DMS 273 treated with DMSO at 0.1 percent for 48 hours (cell line): ENCODE results near the gene TMEM243.
"Not testable (repeated sequence)": the region's sequence is repeated elsewhere in the genome, so short reads cannot be mapped to it uniquely, and the experiment has no call there.

ENCODE experiments used
- DNase-seq: peaks from one replicate; lab custom pipeline; 2025; lab: John Stamatoyannopoulos, UW

TMEM243 gene

GRCh38 chr7:87219545-87220025, at the start of gene TMEM243:
Gene TMEM243 (minus strand): TSS chr7:87219732. CDS start chr7:87219503, 229 bp downstream.
- peak; percentile 34 for DNase-seq

DNA sequence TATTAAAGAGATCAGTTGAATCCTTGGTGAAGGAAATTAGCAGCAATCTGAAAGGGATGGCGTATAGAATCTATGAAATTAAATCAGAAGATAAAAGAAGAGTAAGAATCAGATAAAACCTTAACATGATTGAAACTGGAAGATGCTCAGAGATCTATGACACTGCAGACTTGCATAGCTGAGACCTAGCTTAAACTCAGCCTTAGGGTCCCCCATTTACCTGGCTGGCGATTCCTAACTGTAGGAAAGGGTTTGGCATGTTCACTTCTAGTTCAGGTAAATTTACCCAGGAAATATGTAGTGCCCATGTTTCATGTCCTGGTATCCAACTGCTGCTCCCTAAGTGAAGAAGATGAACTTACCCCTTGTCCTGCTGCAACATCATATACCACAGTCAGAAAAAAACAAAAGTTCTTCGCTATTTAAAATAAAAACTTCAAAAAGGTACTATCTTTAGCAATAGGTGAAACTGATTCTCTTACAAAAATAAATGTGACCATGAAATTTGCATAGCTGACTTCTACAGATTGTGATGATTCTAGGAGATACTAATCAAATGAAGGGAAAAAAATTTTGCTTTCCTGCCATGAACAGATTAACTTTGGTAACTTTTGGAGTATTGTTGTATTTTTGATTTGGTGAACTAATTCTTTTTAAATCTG, 47.8 kb upstream of the TMEM243 start:
- no peak for DNase-seq

DNA sequence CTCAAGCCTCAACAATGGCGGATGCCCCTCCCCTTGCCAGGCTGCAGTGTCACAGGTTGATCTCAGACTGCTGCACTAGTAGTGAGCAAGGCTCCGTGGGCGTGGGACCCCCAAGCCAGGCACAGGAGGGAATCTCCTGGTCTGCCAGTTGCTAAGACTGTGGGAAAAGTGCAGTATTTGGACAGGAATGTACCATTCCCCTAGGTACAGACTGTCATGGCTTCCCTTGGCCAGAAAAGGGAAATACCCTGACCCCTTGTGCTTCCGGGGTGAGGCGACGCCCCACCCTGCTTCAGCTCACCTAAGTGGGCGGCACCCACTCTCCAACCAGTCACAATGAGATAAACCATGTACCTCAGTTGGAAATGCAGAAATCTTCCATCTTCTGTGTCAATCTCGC, 44.0 kb upstream of the TMEM243 start:
- DNase-seq: no peak

- DNase-seq: no peak
Measured at GRCh38 chr7:87253589-87254087, 34.1 kb upstream of the TMEM243 start.

GRCh38 chr7:87245671-87246070, 26.1 kb upstream of the TMEM243 start:
- DNase-seq: not testable (repeated sequence)

GRCh38 chr7:87238464-87239051, 19.0 kb upstream of the TMEM243 start:
- not testable (repeated sequence) for DNase-seq

DNA sequence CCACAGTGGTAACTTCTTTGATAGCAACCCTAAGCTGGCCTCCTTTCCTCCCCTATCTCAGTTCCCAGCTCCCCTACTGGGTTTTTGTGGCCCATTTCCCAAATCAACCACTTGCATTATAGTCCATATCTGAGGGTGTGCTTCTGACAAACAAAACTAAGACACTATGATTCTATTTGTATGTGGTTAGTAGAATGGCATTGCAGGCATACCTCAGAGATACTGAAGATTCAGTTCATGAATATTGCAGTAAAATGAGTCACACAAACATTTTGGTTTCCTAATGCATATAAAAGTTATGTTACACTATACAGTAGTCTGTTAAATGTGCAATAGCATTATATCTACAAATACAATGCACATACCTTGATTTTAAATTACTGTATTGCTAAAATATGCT, 15.4 kb upstream of the TMEM243 start:
- DNase-seq: no peak

DNA sequence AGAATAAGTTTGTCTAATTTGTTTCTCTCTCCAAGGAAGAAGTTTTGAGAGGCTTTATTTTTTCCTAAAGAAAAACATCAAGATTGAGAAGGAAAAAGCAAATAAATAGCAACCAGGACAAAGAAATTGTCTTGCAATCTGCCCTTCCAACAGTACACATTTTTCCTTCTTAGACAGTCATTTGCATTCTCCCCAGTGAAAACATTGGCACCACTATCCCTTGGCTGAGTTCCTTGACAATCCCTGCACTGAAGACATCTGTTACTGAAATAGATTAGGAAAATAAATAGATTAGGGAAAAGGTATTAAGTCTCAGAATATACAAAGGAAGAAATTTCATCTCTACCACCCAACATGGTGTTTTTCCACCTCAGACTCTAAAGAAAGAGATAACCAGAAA, 12.2 kb upstream of the TMEM243 start:
- DNase-seq: peak; percentile 92

DNA sequence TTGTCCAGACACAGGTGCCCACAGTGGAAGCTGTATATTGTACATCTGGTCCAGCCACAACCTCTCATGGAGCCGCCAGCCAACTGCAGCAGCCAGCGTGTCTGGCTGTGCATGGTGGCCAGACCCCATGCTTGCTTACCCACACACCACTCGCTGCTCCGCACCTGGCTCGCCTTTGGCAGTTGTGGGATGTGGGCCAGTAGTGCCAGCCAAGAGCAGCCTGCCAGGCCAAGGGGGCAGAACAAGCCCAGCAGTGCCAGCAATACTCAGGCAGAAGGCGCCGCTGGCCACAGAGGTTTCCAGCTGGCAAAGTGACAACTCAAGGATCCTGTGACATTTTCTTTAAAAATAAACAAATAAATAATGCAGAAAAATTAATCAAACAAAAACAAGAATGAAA, 11.7 kb upstream of the TMEM243 start:
- DNase-seq: peak; percentile 85

- no peak for DNase-seq
Measured at GRCh38 chr7:87226495-87226894, 7.0 kb upstream of the TMEM243 start.

GRCh38 chr7:87225696-87226095, 6.2 kb upstream of the TMEM243 start:
- no peak for DNase-seq

- no peak for DNase-seq
Measured at GRCh38 chr7:87223666-87224065, 4.1 kb upstream of the TMEM243 start.

- DNase-seq: no peak
Measured at GRCh38 chr7:87220734-87221215, 1.2 kb upstream of the TMEM243 start.

DNA sequence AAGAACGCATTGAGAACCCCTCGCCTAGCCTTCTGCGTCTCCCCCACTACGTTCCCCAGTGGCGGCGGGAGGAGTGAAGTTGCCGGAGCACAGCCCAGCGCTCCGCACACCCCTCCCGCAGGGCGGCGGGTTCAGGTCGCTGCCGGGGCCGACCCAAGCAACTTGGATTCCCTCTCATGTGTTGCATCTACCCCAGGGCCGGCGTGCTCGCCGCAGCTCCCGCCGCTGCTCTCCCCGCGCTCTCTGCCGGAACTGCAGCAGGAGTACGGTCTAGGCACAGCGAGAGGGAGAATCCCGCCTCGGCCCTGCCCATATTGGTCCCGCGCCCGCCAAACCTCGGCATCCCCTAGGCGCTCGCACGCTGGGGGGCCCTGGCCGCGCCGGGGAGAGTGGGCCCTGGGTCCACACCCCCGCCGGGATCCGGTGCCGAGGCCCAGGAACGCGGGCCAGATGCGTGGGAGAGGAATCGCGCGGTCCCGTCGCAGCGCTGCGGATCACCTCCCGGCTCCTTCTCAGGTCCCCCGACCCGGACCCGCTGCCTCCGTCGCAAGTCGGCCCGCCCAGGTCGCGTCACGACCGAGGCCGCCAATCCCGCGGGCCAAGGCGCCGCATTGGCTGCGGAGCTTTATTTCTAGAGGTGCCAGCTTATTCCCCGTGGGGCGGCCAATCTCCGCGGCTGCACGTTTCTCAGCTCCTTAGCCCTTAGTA, 648 bp upstream of the TMEM243 start:
- peak; percentile 81 for DNase-seq

GRCh38 chr7:87218796-87219544, 562 bp downstream of the TMEM243 start:
- no peak for DNase-seq

DNA sequence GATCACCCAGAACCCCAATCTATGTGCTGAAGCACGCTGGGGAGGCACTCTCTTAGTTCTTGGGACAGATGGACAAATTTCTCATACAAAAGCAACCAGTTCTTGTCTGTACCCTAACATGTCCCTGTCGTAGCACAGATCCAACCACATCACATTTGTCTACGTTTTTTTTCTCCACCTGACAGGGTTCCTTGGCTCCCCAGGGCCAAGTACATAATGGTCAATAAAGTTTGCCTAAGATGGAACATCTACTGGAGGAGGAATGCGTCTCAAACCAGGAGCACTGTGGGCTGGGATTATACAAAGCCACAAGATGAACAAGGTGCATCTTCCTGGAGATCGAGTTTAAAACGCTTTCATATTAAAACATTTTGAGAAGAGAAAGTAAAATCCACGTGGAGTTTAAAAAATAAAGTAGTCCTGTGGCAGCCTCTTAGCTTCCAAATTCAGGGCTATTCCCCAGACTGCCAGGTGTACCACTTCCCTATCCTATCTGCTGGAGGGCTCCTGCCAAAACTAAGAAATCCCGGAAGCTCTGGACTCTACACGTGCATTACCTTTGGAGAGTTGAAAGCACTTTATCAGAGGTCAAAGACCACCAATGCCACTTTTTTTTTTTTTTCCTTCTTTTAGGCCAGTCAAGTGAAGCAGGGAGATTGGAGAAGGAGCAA, 1.4 kb downstream of the TMEM243 start:
- DNase-seq: no peak

GRCh38 chr7:87216701-87217508, 2.6 kb downstream of the TMEM243 start:
- no peak for DNase-seq

DNA sequence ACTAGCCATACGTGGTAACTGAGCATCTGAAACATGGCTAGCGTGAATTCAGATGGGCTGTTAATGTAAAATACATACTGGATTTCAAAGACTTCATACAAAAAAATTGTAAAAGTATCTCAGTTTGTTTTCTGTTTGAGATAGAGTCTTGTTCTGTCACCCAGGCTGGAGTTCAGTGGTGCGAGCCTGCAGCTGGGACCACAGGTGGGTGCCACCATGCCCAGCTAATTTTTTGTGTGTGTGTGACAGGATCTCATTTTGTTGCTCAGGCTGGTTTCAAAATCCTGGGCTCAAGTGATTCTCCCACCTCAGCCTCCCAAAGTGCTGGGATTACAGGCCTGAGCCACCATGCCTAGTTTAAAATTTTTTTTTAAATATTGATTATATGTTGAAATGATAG, 4.5 kb downstream of the TMEM243 start:
- DNase-seq: no peak

GRCh38 chr7:87213811-87214210, 5.7 kb downstream of the TMEM243 start:
- no peak for DNase-seq

DNA sequence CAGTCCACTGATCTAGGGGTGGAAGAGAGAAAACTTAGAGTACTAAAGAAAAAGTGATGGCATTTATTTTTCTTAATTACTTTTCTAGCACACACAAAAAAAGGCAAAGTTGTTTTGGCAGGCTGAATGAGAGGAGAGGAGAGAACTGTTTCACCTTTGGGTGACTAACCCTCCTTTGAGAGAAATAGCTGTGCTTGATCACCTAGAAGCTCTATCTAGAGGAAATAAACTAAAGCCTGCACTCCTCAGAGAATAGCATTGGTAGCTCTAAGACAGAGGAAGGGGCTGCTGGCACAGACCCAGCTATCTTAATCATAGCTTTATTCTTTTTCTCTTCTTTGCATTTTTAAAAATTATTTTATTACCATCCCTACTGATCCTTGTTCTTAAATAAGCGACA, 6.3 kb downstream of the TMEM243 start:
- DNase-seq: no peak

DNA sequence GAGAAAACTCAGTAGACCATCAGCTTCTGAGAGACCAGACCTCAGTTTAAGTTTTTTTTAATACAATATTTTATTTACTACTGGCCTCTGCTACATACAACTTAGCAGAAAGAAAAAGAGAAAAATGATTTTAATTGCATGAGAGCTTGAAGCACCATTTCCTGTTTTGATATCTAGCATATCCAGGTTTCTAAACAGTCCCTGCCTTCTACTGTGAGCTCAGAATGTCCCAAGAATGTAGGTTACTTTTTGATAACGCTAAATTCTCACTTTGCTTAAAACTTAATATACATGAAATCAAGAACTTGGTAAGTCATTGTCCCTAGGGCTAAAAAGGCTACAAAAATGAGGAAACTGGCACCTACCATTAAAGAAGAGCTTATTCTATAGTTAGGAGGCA, 7.0 kb downstream of the TMEM243 start:
- DNase-seq: no peak
